ENCODE results near the gene SDC3.

SDC3 gene

DNA sequence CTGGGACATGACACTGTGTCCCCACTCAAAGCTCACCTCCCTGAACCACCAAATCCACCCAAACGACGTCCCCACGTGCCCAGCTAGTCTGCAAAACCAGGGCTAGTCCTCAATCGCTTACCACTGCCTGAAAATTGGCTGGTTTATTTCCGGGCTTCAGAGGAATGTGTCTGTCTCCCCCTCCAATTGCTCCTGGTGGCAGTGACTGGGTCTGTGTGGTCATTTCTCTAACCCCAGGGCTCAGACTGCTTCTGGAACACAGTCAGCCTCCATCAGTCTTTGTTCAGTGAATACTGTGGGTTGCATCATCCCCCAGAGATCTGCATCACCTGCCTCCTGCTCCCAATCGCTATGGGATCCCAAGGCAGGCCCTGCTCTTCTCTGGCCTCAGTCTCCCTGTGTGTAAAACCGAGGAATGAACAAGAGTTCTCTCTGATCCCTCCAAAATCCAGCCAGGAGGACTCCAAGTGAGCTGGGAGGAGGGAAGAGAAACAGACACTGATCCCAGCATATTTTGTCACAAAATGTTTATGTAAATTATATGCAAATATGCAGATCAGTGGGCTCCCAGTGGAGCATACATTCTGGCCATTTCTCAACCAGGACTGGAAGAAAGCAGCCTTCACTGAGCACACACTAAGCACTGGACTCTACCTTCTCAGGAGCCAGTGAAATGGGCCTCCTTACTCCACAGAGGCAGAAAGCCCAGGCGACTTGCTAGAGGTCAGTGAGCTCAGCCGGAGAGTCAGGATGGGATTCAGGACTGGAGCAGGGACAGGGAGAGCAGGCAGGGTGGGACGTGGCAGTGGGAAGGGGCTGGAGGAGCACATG, 20.9 kb downstream of the SDC3 start:
- DNase-seq, result no peak

DNA sequence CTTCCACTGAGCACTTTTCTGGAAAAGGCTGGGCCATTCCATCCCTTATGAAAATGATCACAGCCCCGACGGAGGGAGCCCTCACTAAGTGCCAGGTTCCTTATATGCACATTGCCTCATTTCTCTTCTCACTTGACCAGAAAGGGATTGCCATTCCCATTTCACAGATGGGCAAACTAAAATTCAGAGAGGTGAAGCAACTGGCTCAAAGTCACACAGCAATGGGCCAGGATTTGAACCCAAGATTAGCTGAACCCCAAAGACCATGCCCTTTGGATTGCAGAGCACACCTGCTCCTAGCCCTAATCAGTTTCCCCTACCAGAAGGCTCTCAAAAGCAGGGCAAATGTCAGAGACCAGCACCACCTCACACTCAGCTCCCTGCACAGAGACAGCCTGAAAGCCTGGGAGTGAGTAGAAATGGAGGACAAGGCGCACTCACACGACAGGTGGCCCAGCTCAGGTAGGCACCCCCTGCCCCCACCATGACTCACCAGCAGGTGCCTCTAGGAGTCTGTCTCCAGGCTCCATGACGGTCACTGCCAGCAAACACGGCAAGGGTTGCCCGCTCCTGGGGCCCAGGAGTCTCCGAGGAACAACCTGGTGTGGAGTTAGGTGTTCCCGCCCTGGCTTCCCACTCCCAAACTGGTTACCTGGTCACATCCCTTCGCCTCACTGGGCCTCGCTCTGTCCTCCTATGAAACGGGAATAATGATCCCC, 21.7 kb downstream of the SDC3 start:
- DNase-seq, result no peak

DNA sequence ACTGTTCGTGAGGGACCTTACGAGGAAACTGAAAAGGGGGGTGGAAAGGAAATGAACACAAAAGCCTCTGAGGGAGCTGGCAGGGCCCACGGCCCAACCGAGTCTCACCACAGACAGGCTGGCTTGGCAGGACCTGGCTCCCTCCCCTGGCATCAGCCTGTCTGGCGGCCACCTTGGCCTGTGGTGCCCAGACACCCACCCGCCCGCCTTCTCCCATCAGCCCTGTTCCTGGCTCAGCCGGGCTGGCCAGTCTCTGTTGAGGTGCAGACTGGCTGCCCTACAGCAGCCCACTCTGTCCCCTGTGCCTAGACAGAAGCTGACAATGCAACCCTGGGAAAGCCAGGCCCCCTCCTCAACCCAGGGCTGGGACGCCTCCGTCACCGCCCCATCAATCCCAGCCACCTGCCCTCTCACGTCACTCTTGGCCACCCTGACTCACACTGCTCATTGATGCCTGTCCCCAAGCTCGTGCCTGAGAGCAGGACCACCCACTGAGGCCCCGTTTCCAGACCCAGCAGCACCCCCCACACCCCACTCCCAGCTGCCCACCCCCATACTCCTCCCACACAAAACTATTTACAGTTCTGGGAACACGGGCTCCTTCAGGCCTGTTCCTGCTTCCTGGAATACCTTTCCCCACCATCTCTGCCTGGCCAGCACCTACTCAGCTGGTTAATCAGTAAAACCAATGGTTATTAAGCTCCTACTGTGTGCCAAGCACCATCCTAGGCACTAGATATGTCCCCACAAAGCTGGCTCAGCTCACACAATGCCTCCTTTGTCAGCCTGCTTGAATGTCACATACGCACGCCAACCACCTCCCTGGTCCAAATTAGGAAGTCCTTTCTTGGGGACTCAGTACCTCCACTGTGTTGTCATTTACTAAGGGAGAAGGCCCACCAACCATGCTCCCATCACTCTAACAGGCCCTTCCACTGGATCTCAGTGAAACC, 22.7 kb downstream of the SDC3 start:
- no peak for DNase-seq

DNA sequence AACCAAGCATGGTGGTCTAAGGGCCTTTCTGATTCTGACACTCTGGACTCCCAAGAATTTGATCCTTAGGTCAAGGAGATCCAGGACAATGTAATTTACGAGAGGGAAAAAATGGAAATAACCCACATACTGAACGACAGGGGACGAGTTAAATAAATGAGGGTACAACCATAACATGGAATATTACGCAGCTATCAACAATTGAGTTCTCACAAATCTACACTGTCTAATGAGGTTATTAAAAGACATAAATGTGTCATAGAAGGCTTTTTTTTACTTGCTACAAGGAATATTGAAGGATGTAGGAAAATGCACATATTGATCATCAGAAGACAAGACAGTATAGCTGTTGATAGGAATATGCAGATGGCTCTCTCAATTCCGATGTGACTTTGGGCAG, 23.8 kb downstream of the SDC3 start:
- no peak for DNase-seq

DNA sequence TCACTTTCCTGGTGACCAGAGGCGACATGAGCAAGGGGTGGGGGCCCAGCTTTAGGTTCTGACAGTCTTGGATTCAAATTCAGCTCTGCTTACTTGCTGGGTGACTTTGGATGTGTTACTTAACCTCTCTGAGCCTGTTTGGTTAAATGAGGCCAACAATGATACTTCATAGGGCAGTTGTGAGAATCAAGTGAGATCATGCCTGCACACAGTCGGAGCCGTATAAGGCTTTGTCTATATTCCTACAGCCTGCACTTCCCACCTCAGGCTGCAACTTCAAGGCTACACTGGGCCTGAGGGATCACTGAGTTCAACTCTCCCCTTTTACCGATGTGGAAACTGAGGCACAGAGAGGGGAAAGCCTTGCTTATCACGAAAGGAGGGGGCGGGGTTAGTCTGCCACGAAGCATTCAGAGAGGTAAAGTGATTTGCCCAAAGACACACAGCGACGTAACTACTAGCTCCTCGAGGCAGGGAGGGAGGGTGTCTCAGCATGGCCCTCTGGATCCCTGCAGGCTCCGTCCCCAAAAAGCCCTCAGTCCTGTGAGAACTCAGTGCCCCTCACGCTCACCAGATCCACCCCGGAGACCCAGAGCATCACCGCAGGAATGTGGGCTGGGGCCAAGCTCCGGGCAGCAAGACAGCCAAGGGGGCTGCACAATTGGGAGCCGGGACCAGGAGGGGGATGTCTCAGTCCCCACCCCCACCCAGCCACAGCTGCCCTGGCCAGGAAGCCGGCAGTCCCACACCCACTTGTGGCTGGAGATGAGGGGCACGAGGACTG, 25.0 kb downstream of the SDC3 start:
- no peak for DNase-seq

DNA sequence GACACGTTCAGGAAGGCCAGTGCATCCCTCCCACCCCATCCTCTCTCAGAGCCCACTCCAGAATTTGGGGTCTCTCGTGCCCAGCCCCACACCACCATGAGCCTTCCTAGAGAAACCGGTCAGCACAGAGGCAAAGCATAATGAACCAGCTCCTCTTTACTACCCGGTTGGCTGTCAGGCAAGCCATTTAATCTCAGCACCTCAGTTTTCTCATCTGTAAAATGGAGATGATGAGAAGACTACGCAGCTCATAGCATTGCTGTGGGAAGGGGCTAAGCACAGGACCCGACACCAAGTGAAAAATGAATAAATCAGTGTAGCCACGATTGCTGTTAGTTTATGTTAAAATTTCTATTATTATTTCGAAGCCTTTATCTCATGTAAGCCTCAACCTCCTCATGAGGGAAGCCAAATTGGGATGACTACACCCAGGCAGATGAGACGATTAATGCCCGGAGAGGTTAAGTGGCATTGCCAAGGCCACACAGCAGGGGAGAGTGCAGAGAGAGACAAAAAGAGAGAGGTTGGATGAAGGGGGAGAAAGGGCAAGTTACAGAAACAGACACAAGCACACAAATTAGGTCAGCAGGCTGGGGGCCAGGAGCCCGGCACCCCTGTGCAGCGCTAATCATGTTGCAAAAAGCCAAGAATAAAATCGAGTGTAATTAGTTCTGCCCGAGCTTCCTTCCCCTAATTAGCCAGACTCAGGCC, 25.7 kb downstream of the SDC3 start:
- DNase-seq, result no peak

DNA sequence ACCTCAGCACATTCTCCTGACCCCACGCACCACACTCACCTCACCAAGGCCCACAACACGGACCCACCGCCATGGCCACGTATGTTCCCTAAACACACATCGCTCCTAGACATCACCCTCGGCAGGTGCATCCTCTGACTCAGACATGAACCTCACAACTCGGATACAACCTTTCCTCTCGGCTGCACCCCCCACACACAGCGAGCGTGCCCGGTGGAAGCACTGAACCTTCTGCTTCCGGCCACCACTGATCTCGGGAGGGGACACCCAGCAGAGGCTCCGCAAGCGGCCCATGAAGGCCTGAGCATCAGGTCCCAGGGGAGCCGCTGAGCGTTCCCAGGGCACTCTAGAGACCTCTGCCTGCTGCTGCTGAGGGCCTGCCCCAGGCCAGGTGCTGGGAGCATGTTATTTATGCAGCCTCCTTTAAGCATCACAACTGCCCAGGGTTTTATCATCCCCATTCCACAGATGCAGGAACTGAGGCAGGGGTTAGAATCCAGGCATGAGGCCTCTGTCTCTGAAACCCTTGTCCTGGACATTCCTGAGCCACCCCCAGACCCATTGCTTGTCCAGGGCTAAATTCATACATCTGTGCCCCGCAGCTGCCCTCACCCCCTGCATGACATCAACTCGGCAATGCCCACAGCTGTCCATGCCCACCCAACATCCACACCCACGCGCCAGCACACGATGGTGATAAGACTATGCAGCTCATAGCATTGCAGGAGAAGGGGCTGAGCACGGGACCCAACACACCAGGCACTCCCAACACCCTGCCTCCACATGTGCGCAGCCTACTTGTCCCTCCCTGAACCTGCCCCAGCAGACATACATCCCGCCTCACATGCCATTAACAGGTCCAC, 27.0 kb downstream of the SDC3 start:
- DNase-seq, result peak; percentile 11

DNA sequence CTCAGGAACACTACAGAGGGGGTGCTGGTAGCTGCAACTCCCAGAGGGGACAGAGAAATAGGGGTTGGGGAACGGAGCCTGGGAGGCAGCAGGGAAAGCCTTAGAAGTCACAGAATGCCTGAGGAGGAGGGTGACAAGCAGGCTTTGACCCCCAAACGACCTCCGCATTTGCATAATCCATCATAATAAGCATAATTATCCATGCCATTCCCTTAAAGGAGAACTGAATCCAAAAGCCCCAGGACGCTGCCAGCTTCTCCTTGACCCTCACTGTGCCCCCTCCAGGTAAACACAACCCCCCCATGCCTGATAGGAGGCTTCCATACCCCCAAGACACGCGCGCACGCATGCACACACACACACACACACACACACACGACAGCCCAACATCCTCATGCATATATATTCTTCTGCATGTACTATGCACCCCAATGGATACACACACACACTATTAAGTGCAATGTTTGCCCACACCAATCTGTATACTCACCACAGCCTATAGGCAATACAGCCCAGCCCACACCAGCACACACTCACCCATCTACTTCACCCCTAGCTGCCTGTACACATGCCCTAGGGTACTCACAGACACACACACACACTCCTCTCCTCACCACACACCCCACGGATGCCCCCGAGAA, 27.8 kb downstream of the SDC3 start:
- DNase-seq, result no peak

DNA sequence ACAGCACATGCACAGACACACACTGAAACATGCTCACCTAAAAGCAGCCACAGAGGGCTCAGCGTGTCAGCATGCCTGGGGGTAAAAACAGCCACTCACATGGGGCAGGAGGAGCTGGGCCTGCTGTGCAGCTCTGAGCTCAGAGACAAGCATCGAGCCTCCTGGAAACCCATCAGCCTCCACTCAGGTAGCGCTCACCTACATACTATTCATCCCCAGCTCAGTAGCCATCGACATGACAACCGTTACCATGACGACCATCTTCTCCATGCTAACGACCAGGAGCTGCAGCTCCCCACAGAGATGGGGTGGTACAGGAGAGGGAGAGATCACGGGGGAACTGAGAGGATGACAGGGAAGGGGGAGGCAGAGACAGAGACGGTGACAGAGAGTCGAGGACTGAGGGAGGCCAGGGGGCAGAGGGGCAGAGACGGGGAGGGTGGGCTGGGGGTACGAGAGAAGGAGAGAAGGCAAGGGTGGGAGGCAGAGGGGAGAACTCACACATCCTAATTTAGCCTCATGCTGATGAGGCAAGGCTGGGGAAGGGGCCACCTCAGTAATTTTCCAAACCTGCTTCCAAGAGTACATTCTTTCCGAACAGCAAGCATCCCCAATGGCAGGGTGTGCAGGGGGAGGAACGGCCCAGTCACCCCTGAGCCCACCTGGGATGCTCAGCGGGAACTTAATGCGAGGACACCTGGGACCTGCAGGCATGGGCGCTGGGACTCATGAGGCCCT, 28.4 kb downstream of the SDC3 start:
- peak; percentile 60 for DNase-seq

DNA sequence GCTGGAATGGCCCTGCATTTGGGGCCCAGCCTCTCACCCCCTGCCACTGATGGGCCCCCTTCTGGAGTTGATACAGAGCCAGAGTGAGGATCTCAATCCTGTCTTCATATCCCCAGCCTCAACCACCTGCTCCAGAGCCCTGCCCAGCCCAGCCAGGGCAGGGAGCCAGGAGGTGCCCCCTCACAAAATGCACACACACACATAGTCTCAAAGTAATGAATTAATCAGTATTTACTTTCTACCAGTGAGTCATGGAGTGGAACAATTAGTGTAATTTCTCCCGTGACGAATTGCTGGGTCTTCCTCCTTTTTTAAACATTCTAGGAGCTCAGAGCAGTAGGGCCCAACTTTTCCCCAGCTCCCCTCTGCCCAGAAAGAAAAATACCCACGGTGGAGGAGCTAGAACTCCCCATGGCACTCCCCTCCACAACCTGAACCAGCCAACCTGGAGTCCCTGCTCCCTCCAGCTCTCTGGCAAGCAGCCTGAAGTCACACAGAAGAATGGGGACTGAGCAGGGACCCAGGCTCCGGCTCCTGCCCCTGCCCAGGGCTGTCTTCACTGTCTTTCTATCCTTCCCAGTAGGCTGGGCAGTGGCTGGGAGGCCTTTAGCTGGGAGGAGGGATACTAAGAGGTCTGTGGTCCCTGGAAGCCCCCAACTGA, 29.3 kb downstream of the SDC3 start:
- no peak for DNase-seq

DNA sequence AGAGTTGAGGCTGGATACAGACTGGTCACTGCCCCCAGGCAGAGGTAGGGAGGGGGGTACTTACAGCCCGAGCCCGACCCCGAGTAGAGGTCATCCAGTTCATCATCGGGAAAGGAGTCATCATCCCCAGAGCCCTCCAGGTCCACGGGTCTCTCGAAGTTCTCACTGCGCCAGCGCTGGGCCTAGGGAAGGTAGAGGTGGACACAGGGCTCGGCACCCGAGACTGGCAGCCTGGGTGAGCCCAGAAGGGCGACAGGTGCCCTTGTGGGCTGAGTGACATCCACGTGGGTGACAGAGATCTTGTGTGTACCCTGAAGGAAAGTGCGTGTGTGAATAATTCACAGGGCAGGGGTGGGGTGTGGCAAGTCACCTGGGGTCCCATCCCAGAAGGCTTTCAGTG, 30.0 kb downstream of the SDC3 start:
- no peak for DNase-seq

DNA sequence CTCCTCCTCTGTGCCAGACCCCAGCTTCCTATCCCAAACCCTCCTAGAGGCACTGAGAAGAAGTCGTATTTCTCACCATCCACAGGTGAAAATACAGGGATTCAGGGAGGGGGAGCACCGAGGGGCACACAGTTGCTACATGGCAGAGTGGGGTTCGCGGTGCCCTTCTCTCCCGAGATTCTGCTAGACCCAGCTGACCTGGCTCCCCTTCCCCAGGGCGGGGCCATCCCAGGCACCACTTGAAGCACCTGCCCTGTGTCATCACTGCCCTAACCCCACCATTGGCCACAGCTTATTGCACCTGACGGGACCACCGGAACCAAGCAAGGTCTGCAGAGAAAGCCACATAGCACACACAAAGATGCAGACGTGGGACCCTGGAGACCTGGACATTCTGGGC, 30.5 kb downstream of the SDC3 start:
- no peak for DNase-seq

DNA sequence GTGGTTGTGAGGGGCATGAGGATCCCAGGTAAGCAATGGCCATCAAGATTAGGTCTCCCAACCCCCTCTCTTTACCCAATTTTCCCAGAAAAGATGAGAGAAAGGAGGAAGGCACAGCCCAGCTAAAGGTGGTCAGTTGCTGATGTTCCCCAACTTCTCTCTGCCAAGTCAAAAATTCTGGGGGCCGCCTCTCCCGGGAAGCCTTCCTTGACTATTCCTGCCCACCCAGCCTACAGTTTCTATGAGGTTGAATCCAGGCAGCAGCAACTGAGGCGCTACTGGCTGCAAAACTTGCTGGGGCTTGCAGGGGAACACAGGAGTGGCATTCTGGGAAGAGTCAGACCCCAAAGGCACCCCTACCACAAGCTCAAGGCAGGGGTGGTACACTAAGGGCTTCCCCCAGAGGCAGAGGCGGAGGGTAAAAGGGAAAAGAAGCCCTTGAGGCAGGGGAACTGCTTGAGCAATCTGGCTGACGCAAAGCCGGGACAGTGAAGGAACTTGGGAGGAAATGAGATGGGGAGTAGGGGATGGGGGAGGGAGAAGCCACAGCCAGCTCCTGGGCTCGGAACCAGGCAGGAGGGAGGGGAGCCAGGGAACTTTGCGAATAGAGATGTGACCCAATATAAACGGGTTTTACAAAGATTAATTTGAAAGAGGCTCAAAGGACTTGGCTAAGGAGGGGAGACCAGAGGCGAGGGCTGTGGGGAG, 31.2 kb downstream of the SDC3 start:
- no peak for DNase-seq

DNA sequence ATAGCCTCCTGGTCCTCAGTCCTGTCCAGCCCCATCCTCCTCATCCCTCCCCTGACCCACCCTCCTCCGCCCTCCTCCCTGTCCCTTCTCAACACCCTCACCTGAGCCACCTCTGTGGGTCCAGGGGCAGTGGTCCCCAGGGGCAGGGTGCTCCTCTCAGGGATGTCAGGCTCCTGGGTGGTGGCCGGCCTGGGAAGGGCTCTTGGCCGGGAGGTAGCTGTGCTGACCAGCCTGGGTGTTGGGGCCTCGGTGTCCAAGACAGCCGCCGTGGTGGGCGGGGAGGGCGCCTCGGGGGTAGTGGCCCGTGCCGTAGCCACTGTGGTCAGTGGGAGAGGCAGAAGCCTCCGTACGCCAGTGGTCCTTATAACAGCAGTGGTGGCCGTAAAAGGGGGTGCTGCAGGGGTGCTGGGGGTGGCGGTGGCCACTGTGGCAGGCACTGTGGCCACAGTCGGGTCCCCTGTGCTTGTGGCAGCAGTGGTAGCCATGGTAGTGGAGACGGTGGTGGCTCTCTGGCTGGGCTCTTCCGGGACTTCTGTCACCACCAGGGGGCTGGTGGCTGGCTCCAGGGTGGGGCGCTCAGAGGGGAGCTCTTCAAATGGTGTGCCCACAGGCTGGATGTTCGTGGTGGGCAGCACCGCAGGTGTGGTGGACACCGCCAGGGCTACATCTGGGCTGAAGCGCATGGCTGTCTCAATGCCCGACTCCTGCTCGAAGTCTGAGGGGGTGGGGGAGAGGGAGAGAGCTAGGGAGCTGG, 31.9 kb downstream of the SDC3 start:
- DNase-seq, result no peak

DNA sequence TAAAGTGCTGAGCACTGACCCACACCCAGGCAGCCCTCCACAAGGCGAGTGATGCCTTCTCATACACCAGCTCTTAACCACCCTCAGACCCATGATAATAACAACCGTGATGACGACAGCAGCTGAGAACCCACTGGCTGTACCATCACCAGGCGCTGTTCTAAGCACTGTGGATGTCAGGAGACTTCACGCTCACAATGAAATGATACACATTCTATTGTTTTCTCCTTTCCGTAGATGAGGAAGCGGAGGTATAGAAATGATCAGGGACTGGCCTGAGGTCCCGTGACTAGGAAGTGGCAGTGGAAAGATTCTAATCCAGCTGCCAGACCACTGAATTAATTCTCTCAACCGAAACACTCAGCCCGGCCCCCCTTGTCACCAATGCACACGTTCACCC, 32.6 kb downstream of the SDC3 start:
- DNase-seq, result no peak

DNA sequence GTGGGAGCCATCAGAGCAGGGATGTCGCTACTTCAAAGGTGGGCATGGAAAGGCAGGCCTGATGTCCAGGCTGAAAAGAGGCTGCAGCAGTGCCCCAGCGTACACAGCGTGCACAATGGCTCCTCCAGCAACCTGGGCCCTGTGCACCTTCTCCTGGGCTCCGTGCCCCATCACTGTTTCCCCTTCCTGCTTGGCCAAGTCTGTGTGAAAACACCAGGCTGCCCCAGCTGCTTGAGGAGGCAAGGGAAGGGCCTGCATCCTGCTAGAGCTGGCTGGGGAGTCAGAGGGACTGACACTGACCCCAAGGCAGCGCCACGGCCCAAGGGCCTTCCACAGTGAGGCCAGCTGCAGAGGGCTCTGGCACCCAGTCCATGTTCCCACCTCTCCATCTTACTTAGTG, 33.4 kb downstream of the SDC3 start:
- DNase-seq, result no peak

DNA sequence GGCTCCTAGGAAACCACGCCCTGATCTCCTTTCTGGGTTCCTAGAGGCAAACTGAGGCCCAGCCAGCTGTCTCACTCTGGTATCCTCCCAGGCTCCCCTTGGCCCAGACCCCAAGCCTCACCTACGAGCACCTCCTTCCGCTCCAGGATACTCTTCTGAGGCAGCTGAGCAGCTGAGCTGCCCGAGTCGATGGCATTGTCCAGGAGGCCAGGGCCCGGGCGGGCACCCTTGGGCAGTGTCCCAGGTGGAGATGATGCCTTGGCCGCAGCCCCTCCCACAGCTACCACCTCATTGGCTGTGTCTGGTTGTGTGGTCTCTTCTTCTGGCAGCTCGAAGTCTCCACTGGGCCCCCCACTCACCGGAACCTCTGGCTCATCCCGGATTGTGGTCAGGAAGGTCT, 34.4 kb downstream of the SDC3 start:
- no peak for DNase-seq

DNA sequence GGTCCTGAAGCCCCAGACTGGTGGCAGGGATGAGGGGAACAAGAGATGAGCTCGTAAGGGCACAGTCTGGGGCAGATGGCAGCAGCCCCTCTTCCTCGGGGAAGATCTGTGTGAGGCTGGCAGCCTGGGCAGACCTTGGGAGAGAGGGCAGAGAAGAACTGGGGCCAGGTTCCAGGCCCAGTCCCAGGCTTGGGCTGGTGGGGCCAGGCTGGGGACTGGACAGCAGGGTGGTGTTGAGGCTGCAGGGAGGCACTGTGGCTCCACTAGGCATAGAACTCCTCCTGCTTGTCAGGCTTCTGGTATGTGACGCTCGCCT, 35.7 kb downstream of the SDC3 start:
- no peak for DNase-seq

All from NCI-H2171 treated with DMSO at 0.1 percent for 48 hours (cell line).